ENCODE results near the gene VMO1.
"Not testable (repeated sequence)": the region's sequence is repeated elsewhere in the genome, so short reads cannot be mapped to it uniquely, and the experiment has no call there.

Gene VMO1, protein sequence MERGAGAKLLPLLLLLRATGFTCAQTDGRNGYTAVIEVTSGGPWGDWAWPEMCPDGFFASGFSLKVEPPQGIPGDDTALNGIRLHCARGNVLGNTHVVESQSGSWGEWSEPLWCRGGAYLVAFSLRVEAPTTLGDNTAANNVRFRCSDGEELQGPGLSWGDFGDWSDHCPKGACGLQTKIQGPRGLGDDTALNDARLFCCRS

DNA sequence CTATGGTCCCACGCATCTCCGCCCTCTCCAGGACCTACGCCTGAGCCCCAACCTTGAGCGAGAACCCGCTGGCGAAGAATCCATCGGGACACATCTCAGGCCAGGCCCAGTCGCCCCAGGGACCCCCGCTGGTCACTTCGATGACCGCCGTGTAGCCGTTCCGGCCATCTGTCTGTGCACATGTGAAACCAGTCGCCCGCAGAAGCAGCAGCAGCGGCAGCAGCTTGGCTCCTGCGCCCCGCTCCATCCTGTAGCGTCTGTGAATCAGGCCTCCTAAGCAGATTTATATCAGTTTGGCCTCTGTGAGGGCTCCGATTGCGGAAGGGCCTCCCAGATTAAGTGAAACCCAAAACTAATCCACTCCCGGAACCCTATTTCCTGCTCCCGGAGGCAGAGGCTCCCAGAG is at the start of gene VMO1:
VMO1 (minus strand) TSS at position 259 of the 406 bp plus-strand sequence; CDS start at position 247, 12 bp downstream.
- no peak for DNase-seq (ENCODE audit: low spot score)

DNA sequence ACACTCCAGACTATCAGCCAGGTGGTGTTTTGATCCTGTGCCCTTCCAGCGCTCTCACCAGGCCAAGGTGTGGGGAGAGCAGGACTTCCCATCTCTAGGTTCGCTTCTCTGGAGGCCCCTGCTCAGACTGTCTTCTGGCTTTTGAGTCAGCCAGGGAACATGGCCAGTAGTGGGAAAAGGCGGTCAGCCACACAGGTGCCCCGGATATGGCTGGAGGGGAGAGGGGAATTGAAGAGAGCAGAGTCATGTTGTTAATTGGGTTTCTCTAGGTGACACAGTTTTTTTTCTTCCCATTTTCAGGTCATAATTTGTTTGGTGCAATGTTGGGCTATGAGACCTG is 48.5 kb upstream of the VMO1 start:
- DNase-seq (ENCODE audit: low spot score) = peak; percentile 61

DNA sequence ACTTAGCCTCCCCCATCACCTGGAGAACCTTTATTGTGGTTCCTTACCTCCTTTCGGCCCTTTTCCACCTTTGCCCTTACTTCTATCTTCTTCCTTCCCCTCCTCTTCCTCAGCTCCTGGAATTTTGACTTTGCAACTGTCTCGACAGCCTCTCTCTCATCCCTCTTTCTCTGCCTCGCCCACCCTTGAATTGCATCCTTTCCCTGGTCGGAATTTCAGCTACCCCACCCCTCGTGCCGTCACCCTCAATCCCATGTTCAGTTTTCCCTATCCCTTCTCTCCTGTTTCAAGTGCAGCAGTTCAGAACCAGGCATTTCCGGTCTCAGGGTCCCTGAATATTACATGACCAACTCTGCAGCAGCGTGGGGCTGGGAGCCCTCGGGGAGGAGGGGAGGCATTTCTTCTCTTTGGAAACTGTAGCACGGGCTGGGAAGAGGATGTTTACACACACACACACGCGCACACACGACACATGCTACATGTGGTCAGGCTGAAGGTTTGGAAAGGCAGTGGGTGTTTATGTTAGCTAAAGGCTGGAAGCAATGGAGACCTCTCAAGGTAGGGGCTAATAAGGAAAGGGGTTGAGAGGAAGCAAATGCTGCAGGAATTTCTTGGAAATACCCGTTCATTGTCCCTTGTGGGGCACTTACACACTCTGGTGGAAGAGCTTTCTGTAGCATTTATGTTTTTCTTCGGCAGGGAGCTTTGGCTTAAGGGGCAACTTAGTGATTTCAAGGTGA is 47.9 kb upstream of the VMO1 start:
- peak; percentile 55 for DNase-seq (ENCODE audit: low spot score)

DNA sequence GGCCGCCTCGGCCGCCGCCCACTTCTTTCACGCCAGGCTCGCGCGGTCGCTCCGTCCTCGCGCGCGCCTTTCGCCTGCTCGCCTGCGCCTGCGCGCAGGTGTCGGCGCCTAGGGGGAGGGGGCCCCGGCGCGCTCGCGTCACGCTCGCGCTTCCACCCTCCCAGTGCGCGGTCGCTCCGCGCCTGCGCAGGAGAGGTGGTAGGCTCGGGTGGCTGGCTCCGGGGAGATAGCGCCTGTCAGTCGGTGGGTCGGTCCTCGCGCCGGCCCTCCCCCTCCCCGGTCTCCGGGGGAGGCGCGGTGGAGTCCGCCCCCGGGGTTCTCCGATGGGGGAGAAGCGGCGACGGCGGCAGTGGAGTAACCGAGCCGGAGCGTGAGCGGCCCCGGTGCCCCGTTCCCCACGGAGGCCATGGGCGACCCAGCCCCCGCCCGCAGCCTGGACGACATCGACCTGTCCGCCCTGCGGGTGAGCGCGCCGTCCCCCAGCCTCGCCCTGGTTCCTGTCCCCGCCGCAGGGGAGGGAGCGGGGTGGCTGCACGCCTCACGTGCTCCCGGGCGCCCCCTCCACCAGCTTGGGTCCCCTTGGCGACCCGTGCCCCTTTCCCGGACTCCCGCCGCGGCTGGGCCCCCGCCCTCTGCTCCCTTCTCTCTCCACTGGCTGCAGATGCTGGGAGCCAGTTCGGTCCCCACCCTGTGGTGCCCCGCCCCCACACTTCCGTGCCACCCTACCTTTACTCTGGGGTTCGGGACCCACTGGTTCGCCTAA is 47.2 kb upstream of the VMO1 start, which contains the start of gene MINK1:
MINK1 (plus strand) TSS at position 163 of the 763 bp plus-strand sequence; CDS start at position 407, 244 bp downstream.
- peak; percentile 95 for DNase-seq (ENCODE audit: low spot score)

DNA sequence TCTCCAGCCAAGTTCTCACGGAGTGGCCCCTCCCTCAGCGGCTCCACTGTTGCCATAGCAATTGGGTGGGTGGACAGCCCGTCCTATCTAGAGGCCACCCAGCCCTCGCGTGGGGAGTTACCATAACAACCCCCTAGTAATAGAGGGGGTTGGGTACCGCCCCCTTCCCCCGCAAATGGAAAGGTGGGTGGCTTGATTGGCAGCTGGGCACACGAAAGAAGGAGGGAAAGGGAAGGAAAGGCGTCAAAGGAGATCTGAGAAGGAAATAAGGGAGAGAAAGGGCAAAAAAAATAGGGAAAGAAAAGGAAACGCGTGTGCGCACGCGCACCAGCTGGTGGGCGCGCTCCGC is 46.6 kb upstream of the VMO1 start:
- not testable (repeated sequence) for DNase-seq (ENCODE audit: low spot score)

DNA sequence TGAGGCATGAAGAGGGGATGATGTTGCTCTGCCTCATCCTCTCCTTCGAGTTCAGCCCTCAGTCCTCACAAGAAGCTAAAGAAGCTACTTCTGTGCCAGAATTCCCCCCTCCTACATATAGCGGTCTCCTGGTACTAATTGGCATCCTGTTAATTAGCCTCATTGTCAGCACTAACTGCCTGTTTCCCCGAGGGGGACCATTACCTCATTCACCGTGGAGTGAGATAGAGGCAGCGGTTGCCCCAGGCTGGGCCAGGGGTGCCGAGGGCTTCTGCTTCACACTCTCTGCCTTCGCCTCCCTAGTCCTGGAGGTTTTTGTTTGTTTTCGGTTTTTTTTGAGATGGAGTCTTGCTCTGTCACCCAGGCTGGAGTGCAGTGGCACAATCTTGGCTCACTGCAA is 41.2 kb upstream of the VMO1 start:
- DNase-seq (ENCODE audit: low spot score) = no peak

DNA sequence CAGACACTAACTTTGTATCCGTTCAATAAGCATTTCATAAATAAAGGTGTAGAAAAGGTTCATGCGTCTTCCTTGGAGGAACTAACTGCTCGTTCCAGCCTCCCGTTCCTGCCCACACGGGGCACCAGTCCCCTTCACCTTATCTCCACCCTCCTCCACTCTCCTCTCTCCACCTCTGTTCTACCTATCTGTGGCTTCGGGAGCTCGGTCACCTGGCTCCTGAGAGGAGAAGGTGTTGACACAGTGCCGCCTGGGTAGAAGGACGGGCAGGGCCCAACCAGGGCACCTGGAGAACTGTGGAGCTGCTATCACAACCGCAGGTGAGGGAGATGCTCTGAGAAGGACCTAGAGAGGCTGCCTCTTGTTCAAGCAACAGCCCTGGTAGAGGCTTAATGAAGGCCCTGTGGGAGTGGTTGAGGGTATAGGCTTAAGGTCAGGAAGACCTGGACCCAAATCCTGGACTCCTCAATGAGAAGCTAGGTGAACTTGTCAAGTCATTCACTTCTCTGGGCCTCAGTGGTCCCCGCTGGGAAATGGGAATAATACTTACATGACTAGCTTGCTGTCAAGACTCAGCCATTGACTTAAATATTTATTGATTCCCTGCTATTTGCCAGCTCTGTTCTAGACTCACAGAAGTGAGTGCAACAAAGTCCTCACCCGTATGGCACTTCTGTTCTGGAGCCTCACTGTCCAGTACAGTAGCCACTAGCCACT is 37.4 kb upstream of the VMO1 start:
- DNase-seq (ENCODE audit: low spot score) = no peak

DNA sequence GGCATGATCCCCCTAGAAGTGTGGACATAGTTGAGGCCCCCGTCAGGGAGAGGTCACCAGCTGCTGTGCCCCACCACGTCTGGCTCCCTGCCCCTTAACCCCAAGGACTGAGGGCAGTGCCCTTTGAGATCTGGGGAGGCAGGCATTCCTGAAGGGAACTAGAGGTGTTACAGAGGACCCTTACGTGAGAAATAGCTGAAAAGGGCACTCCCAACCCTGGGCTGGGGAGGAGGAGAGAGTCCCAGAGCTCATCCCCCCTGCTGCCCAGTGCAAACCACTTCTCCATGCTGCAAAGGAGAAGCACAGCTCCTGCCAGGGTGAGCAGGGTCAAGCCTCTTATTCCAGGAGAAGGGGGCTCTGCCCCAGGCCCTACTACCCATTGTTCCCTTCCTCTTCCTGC is 36.7 kb upstream of the VMO1 start:
- no peak for DNase-seq (ENCODE audit: low spot score)

DNA sequence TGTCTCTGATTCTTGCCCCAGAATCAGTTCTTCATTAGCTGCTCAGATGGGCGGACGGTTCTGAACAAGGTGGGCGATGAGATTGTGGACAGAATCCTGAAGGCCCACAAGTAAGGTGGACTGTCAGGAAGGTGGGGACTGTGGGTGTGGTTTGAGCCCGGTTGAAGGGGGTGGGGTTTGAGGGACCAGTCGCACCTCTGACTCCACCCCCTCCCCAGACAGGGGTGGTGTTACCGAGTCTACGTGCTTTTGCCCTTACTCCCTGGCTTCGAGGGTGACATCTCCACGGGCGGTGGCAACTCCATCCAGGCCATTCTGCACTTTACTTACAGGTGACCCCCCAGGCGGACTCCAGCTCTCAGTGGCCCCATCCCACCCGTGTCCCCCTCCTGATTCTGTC is 32.1 kb upstream of the VMO1 start:
- no peak for DNase-seq (ENCODE audit: low spot score)

DNA sequence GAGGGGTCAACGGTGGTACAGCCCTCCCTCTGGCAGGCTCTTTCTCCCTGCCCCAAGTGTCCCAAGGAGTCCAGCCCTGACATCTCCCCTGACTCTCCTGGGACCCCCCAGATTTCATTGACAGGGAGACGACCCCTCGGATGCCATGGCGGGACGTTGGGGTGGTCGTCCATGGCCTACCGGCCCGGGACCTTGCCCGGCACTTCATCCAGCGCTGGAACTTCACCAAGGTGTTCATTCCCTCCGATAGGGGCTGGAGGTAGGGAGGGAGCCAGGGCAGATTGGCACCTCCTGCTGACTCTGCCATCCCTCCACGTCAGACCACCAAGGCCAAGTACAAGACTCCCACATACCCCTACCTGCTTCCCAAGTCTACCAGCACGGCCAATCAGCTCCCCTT is 30.7 kb upstream of the VMO1 start:
- no peak for DNase-seq (ENCODE audit: low spot score)

DNA sequence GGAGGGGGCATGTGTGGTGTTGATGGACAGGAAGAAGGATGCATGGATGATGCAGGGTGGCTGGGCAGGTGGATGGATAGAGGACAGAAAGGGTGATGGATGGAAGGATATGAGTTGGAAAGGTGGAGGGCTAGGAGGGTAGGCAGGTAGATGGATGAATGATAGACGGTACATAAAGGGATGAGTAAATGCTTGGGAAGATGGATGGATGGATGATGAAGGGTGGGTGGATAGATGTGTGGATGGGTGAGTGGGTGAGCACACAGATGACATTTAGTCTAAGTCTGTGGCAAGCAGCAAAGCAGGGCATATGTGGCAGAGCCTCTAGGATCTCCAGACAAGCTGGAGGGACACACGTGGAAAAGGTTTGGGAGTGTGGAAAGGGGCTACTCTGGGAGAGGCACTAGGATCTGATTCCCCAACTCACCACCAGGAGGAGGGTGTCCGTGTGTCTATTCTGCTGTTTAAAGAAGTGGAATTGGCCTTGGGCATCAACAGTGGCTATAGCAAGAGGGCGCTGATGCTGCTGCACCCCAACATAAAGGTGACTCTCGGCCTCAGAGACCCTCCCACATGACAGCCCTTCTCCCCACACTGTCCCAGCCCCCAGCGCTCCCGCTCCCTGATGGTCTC is 29.0 kb upstream of the VMO1 start:
- no peak for DNase-seq (ENCODE audit: low spot score)

DNA sequence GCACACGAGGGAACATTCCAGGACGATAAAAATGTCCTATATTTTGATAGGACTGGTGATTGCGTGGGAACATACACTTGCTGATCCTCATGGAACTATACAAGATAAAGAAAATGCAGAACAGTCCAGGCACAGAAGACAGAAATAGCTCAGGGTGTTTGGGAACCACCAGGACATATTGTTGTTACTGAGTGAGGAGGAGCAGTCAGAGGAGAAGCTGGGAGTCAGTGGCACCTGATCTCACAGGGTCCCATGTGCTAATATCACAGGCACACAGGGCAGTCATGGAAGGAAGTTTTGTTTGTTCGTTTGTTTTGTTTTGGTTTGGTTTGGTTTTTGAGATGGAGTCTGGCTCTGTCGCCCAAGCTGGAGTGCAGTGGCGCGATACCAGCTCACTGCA is 26.5 kb upstream of the VMO1 start:
- no peak for DNase-seq (ENCODE audit: low spot score)

DNA sequence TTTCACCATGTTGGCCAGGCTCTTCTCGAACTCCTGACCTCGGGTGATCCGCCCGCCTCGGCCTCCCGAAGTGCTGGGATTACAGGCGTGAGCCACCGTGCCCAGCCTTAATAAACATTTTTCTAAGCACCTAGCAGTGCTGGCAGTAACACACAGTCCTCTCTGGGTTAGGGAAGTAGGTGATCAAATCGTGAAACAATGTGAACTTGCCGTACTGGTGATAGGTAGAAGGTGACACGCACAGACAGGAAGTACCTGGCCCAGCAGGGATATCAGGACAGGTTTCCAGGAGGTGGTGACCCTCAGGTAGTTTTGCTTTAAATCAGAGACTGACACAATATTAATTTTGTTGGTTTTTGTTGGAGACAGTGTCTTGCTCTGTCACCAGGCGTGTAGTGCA is 25.3 kb upstream of the VMO1 start:
- DNase-seq (ENCODE audit: low spot score) = peak; percentile 42

DNA sequence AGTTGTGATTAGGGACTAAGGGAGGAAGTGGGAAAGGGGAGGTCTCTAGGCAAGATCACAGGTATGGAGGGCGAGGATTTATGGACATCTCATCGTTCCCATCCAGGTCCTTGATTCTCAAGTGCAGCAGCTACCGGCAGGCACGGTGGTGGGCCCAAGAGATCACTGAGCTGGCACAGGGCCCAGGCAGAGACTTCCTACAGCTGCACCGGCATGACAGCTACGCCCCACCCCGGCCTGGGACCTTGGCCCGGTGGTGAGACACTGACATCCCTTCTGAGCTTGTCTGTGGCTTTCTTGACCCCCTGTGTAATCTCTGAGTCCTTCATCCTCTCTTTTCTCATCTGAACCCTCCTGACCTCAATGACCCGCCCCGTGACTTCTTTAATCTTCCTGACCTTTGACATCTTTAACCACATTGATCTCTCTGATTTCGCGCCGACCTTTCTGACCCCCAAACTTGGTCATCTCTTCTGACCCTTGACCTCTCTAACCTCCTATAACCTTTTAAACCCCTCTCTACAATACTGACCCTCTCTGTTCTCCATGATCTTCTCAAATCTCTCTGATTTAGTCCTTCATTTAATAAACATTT is 24.6 kb upstream of the VMO1 start:
- no peak for DNase-seq (ENCODE audit: low spot score)

DNA sequence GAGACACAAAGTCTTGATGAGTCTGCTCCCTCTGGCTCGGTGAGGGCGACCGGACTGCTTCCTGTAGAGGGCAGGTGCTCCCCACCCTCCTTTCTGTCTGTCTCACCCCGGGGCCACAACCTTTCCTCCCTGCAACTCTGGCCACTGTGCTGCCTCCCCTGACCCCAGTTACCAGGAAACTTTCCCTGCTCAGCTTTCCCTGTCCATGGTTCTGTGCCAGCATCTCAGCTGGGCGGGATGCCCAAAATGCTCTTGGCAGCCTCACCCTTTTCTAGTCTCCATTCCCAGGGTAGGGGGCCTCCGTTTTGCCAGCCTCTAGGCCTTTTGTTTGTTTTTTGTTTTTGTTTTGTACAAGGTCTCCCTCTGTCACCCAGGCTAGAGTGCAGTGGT is 22.2 kb upstream of the VMO1 start:
- no peak for DNase-seq (ENCODE audit: low spot score)

DNA sequence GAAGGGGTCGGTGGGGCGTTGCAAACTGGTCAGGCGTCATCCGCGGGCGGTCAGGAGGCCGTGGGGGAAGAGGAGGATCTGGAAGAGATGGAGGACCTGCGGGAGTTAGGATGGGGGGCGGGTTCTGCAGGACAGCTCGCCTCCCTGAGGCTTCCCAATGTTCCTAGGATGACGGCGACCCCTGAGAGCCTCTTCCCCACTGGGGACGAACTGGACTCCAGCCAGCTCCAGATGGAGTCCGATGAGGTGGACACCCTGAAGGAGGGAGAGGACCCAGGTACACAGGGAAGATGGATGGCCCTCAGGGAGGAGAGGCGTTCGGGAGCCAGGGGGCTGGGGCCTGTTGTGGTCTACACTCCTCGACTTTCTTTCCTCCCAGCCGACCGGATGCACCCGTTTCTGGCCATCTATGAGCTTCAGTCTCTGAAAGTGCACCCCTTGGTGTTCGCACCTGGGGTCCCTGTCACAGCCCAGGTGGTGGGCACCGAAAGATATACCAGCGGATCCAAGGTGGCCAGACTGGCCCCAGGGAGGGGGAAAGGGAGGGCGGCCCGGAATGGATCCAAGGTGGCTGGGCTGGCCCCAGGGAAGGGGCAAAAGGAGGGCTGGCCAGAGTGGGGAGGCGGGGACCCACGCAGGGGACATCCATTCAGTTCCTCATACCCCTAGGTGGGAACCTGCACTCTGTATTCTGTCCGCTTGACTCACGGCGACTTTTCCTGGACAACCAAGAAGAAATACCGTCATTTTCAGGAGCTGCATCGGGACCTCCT is 21.6 kb upstream of the VMO1 start:
- DNase-seq (ENCODE audit: low spot score) = no peak

DNA sequence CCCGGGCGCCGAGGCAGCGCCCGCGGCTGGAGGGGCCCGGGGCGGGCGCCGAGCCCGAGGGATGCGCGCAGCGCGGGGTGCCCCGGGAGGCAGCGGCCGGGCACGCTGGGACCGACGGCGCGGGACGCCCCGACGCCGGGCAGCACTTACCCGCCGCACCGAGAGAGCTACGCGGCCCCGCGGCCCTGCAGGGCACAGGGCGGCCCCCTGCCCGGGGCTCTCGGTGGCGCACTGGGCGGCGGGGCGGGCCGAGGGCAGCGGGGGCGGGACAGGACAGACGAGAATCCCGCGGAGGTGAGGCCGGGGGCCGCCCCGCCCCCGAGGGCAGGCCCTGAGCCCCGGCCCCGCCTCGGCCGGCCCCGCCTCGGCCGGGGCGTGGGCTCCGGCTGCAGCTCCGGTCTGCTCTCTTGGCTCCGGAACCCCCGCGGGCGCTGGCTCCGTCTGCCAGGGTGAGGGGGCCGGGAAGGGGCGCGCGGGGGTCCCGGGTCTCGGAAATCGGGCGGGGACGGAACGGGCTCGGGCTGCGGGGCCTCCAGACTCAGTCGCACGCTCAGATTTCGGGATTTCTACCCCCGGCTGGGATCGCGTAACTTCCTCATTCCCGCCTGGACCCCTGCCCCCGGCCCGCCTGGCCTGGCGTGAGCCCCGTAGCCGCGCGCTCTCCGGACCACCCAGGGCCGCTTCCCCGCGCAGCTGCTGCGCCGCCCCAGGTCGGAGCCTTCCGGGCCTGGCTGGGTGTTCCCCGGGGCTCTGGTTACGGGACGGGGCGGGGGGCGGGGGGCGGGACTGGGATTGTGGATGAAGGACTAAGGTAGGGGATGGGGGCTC is 20.8 kb upstream of the VMO1 start, which contains the start of gene PLD2:
PLD2 (plus strand) TSS at position 376 of the 828 bp plus-strand sequence. CDS start 621 bp downstream, outside the sequence.
- DNase-seq (ENCODE audit: low spot score) = peak; percentile 86

DNA sequence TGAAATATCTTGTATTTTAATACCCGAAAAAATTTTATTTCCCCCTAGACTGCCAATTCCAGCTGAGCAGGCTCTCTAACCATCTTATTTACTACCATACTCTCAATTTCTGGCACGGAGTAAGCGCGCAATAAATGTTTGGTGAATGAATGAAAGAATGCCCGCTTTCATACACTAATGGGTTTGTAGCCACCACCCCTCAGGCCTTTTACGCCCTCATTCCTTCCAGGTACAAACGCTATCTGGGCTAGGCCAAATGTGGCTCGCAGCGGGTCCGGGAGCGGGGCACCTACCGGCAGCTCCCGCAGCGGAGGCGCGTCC is 20.3 kb upstream of the VMO1 start:
- DNase-seq (ENCODE audit: low spot score) = peak; percentile 38

DNA sequence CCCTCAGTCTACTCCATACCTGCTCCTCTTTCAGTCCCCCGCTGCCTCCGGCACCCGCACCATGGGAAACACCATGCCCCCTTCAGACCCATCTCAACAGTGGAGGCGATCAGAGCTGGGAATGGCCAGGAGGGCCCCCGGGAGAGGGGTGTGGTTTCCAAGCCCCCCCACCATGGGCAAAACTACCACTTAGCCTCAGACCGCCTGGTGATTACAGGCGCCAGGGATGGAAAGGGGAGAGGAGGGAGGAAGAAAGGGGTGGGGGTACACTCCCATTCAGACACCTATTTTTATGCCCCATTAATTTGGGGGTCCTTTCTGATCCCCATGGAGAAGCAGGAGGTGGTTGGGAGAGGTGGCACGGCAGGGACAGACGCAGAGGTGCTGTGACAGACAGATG is 16.1 kb upstream of the VMO1 start, which contains the start of gene C17orf114:
C17orf114 (minus strand) TSS at position 101 of the 400 bp plus-strand sequence.
- no peak for DNase-seq (ENCODE audit: low spot score)
